ENCODE measurements around the gene SCN10A. TPM values are rescaled to one million over a fixed set of nuclear protein-coding genes. Genes with fewer than 3 reads are reported as not detected.

SCN10A gene
- total RNA-seq, 1 experiment from 2014 or later = not detected

DNA sequence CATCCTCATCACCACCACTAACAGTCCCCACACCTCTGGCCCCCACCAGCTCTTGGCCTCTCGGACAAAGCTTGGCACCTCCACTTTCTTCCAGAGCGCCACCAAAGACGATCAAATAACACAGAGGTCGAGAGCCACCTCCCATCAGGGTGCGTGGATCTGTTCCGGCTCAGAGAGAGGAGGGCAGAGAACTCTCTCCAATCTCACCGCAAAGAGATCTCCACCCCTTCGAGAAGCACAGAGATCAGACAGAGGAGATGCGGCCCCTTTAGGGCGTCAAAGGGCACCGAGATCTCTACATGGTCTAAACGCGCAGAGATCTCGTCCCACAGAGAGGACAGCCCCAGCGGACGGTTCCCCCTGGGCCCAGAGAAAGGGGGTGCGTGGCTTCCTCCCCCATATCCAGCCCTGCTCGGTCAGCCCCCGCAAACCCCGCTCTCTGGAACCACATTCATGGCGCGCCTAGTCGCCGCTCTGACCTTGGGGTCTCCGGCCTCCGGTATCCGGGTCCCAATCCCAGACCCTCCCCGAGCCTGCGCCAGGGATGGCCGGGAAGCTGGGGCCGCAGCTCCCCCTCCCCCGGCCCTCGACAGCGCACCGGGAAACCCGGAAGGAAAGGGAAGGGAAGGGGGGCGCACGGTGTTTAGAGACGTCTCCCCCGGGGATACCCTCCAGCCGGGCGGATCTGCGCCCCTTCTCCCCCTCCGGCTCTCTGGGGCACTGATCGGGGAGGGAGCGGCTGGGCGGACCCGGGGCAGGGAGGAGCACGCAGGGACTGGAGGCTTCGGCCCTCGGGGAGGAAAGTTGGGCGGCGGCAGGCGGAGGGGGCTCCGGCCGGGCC is 167.1 kb downstream of the SCN10A start:
- H3K27me3 Mint-ChIP-seq (ENCODE audit: insufficient read depth, unreplicated experiment) = no peaks in the 10 kb centered on the region
- BruUV-seq (replicated peaks) = no TSS peak
- intact Hi-C loops (cut with micrococcal nuclease) = no loop called here
- ChIA-PET CTCF (interaction anchor here (0.6 to 2.1 kb wide), 3 partner anchors 20 to 373 kb away, joined by 3 to 10 read pairs (median 3); no protein-coding TSS in a partner anchor), POLR2A (no interaction called here)
- H3K27ac Mint-ChIP-seq (ENCODE audit: low read depth, unreplicated experiment) = no peak overlapping the region
- no peaks in the 10 kb centered on the region for H3K36me3 Mint-ChIP-seq (ENCODE audit: insufficient read depth, unreplicated experiment)
- no peak for DNase-seq (ENCODE audit: unreplicated experiment)
- peaks cover 7% of the 10 kb centered on the region for H3K9me3 Mint-ChIP-seq (ENCODE audit: unreplicated experiment)
- no peaks in the 10 kb centered on the region for H3K4me1 Mint-ChIP-seq (ENCODE audit: insufficient read depth, unreplicated experiment)
- peak overlapping the region; percentile 47 for H3K4me3 Mint-ChIP-seq (ENCODE audit: unreplicated experiment)
- TF ChIP-seq CTCF (IDR thresholded peaks at IDR 0.05; ENCODE audit: unreplicated experiment) = no peak

GRCh38 chr3:38648024-38648658 is 167.9 kb downstream of the SCN10A start:
- no peak for TF ChIP-seq CTCF (IDR thresholded peaks at IDR 0.05; ENCODE audit: unreplicated experiment)
- DNase-seq (ENCODE audit: unreplicated experiment) = no peak
- H3K9me3 Mint-ChIP-seq (ENCODE audit: unreplicated experiment) = peaks cover 7% of the 10 kb centered on the region
- ChIA-PET POLR2A (no interaction called here), CTCF (interaction anchor here (0.6 to 2.2 kb wide), 4 partner anchors 7 to 374 kb away, joined by 3 to 10 read pairs (median 6); no protein-coding TSS in a partner anchor)
- H3K4me1 Mint-ChIP-seq (ENCODE audit: insufficient read depth, unreplicated experiment) = no peaks in the 10 kb centered on the region
- H3K27me3 Mint-ChIP-seq (ENCODE audit: insufficient read depth, unreplicated experiment) = no peaks in the 10 kb centered on the region
- intact Hi-C loops (cut with micrococcal nuclease) = no loop called here
- no peak overlapping the region for H3K27ac Mint-ChIP-seq (ENCODE audit: low read depth, unreplicated experiment)
- H3K36me3 Mint-ChIP-seq (ENCODE audit: insufficient read depth, unreplicated experiment) = no peaks in the 10 kb centered on the region
- no TSS peak for BruUV-seq (replicated peaks)
- peak overlapping the region; percentile 47 for H3K4me3 Mint-ChIP-seq (ENCODE audit: unreplicated experiment)

DNA sequence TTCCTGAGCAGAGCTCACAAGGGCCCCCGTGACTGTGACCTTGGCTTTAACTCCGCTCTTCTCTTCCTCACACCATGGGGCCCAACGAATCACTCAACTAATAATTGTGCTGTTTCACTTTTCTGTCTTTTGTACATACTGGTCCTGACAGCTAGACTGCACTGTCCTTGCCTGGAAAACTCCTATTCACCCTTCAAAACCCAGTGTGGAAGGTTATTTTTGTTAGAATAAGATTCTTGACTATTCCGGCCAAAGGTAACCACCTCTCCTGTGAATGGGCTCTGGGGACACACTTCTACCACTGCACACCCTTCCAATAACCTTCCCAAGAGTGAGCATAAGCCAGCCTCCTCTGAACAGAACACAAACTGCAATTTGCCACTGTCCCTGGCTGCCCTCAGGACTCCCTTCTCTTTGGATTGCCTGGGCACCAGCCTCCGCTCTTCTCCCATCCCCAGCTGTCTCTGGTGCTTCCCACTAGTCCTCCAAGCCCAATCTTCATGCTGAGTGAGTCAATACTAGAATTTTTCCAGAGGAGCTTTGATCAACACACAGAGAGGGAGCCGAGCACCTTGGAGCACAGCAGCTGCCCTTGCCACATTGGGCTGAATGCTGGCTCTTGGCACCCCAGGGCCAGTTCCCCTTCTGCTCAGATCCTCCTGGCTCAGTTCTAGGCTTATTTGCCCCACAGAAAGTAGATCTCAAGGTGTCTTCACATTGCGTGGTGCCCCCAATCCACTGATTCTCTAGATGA is 168.6 kb downstream of the SCN10A start:
- intact Hi-C loops (cut with micrococcal nuclease) = loop anchor here (2.0 kb wide), 1 partner anchor 195 kb away; no protein-coding TSS in a partner anchor
- CTCF ChIA-PET = interaction anchor here (1.2 to 2.2 kb wide), 4 partner anchors 8 to 352 kb away, joined by 4 to 10 read pairs (median 7); partner anchors contain the start of gene EXOG
- H3K36me3 Mint-ChIP-seq (ENCODE audit: insufficient read depth, unreplicated experiment) = no peaks in the 10 kb centered on the region
- H3K9me3 Mint-ChIP-seq (ENCODE audit: unreplicated experiment) = peaks cover 4% of the 10 kb centered on the region
- H3K27ac Mint-ChIP-seq (ENCODE audit: low read depth, unreplicated experiment) = no peak overlapping the region
- POLR2A ChIA-PET = no interaction called here
- no peak for DNase-seq (ENCODE audit: unreplicated experiment)
- H3K4me1 Mint-ChIP-seq (ENCODE audit: insufficient read depth, unreplicated experiment) = no peaks in the 10 kb centered on the region
- no TSS peak for BruUV-seq (replicated peaks)
- H3K27me3 Mint-ChIP-seq (ENCODE audit: insufficient read depth, unreplicated experiment) = no peaks in the 10 kb centered on the region
- H3K4me3 Mint-ChIP-seq (ENCODE audit: unreplicated experiment) = no peak overlapping the region
- no peak for TF ChIP-seq CTCF (IDR thresholded peaks at IDR 0.05; ENCODE audit: unreplicated experiment)

Other genes with a start within 250 kb of the SCN10A start
- not detected in 2 replicates for gene SCN5A, start 166.5 kb downstream of the SCN10A start, total RNA-seq (2022)
- gene SCN11A, start 235.7 kb upstream of the SCN10A start, total RNA-seq (2022) = 0.05 TPM in 1 of 2 replicates, not detected in the other
- 24.8 and 26.0 TPM in 2 replicates for gene WDR48, start 235.8 kb upstream of the SCN10A start, total RNA-seq (2022)